Loucy (cell line): ENCODE results near the gene SLC50A1.

Experiments
- CTCF ChIP-seq: fragments of 200-600 bp; sonication (generic); conservative IDR thresholded peaks from 2 replicates; pipeline ENCODE4 v1.5.1; 2014; ENCODE audit warnings: mild to moderate bottlenecking, antibody characterized with exemption, low read length
- EZH2phosphoT487 ChIP-seq: fragments of 200-600 bp; IDR thresholded peaks from 2 replicates; pipeline ENCODE4 v1.6.1; 2018; ENCODE audit warnings: antibody characterized with exemption, mild to moderate bottlenecking, moderate library complexity, borderline replicate concordance

- TF ChIP-seq CTCF (no peak), EZH2phosphoT487 (no peak)
These were observed 28.8 kb upstream of the SLC50A1 start for GRCh38 chr1:155106862-155107261.
